Measurements from ENCODE around the gene LIME1.
A peak's percentile ranks its signal among the peaks of the same experiment; 100 is the strongest.

Gene LIME1

GRCh38 chr20:63697357-63697867, 39.1 kb upstream of the LIME1 start:
- DNase-seq, result no peak

- no peak for DNase-seq
Observed at GRCh38 chr20:63697868-63698545, 38.5 kb upstream of the LIME1 start.

- DNase-seq, result peak; percentile 88
Observed at GRCh38 chr20:63698739-63699465, 37.6 kb upstream of the LIME1 start.

- DNase-seq, result no peak
Observed at GRCh38 chr20:63699466-63700198, 36.8 kb upstream of the LIME1 start.

- DNase-seq, result no peak
Observed at GRCh38 chr20:63700199-63701050, 36.0 kb upstream of the LIME1 start.

GRCh38 chr20:63701051-63701328, 35.5 kb upstream of the LIME1 start:
- no peak for DNase-seq

- DNase-seq, result no peak
Observed at GRCh38 chr20:63701329-63702035, 35.0 kb upstream of the LIME1 start.

- DNase-seq, result no peak
Observed at GRCh38 chr20:63702036-63702665, 34.3 kb upstream of the LIME1 start.

- no peak for DNase-seq
Observed at GRCh38 chr20:63702751-63703470, 33.6 kb upstream of the LIME1 start.

GRCh38 chr20:63703471-63703975, 32.9 kb upstream of the LIME1 start:
- no peak for DNase-seq

- no peak for DNase-seq
Observed at GRCh38 chr20:63703976-63704748, 32.3 kb upstream of the LIME1 start.

- no peak for DNase-seq
Observed at GRCh38 chr20:63704749-63705117, 31.7 kb upstream of the LIME1 start.

- no peak for DNase-seq
Observed at GRCh38 chr20:63705232-63706026, 31.0 kb upstream of the LIME1 start.

- no peak for DNase-seq
Observed at GRCh38 chr20:63706027-63706695, 30.3 kb upstream of the LIME1 start.

GRCh38 chr20:63706852-63707557, 29.5 kb upstream of the LIME1 start:
- no peak for DNase-seq

- peak; percentile 77 for DNase-seq
Observed at GRCh38 chr20:63707558-63708300, 28.7 kb upstream of the LIME1 start, which contains the start of the genes ARFRP1 and ZGPAT. Gene ARFRP1 (minus strand): TSS chr20:63707976. CDS start chr20:63707091, 885 bp downstream. Gene ZGPAT (plus strand): TSS chr20:63708039. CDS start chr20:63708581, 542 bp downstream.

Data from fibroblast of skin of right quadriceps (primary cell).